Measurements from ENCODE around the gene ADAM12.

Gene ADAM12

DNA sequence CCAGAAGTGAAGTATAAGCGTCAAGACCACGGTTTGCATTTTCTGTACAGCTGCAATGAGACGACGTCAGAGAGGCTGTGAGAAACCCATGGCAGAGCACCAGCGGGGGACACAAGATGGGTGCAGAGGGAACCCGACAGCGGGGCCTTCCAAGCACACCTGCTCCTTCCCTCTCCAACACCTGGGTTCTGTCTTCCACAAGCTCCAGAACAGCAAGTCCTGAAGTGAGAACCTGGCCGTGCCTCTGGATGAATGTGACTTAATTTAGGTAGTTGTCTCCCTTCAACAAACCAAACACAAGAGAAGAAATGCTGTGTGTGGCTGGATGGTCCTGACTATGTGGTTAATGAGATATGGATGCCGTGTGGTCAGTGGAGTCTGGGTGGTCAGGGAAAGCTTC, 76.1 kb downstream of the ADAM12 start:
- DNase-seq: no peak

DNA sequence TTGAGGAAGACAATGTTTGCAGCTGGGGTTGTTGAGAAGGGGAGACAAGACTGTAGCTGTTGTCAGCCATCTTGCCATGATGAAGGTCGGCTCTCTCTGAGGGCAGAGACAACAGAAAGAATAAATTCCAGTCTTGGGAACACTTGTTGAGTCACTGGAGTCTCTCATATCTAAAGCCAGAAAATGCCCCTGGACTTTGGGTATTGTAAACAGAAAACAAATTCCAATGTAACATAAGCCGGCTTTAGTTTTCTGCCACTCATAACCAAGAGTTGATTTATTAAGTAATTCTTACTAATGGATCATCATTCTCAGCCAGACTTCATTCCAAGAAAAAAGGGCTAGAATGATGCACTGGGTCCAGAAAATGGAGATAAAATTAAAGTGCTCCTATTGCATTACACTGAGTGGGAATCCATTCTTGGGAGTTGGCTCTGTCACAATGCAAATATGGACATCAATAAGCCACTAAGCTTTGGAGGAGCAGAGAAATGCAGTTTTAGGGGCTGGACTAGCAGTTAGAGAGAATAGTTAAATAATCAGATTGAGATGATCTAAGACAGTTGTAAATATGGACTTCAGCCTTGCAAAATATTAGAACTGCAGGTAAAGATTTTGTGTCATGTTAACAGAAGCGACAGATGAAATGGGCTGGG, 78.9 kb downstream of the ADAM12 start:
- DNase-seq: no peak

DNA sequence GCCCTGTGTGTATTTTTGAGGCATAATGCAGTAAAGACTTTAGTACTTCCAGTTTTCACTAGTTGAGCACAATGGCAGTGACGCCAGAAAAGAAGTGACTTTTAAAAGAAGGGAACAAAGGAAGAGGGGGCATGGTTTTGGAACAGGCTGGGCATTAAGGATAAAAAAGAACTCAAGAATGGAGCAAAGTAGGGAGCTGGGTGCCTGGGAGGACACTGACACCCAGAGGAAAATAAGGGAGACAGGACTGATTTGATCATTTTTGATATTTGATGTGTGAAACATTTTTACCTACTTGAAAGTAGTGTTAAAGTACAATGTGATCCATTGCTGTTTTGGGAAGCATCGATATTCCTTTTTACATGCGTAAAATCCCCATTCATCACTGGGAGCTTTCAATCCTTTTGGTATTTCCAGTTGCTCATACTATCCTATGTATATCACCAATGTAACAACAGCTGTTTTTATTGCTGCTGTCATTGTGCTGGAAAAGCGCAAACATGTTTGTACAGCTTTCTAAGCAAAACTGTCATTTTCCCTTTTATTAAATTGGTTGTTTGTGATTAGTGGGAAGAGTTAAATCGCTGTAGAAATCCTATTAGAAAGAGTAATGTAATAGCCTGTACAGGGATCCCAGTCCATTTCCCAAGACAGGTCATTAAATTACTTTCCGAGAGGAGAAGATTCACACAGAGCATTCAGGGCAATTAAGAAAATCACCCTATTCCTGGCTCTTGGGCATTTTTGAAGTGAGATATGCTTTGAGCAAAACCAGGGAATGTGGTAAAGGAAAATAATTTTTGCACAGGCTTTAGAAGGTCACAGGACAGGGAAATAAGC, 85.2 kb downstream of the ADAM12 start:
- no peak for DNase-seq

DNA sequence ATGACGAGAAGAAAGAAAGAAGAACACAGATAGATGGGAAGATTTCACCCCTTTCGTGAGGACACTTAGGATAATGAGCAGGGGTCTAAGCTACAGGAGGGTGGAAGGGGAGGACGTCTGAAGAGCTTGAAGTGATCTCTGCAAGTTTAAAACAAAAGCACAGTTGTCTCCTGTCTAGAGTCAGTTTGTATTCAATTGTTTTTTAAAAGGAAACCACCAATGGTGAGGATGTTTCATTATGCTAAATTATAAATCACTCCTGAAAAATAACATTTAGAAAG, 85.9 kb downstream of the ADAM12 start:
- DNase-seq: no peak

DNA sequence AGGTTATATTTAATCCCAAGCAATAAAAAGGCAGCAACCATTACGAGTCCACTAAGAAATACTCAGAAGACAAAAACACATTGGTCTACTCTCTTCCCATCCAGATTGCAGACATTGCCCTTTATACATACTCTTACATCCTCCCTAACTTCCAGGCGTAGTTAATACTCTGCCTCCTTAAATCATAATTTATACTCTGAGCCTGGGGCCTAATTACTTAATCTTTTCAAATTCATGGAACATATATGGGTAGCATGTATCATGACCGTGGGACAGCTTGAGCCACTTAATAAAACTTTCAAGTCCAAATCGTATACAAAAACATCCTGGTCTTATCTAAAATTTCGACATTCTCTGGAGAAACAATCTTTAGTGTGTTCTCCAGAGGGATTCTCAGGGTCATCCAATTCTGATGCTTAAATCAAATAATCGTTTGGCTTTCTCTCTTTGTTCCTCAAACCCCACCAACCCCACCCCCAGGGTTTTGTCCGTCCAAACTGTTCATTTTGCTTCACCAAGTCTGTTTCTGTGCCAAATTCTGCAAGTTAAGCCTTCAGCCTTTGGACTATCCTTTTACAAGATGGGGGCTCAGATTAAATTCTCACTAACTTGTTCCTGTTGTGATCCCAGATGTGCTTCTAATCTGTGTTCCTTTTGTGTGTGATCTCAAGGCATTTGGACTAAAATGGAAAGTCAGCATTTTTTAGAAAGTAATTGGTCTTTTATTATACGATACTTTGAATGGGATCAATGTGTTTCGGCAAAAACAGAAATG, 86.4 kb downstream of the ADAM12 start:
- DNase-seq: no peak

DNA sequence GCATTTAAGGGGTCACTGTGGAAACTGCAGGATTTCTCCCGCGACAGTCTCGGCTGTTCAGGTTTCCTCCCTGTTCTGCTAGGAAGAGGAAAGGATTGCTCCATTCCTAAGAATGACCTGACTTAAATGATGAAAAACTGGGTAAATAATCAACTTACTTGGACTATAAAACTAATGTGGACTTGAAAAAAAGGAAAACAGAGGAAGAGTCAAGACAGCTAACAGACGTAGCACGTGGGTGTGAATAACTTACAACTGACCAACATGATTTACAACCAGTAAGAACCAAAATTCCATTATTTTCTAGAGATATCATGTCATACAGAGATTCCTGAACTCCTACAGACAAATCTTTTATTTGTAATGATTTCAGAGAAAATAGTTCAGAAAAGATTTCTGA, 93.8 kb downstream of the ADAM12 start:
- no peak for DNase-seq

GRCh38 chr10:126290232-126290631, 98.0 kb downstream of the ADAM12 start:
- no peak for DNase-seq

DNA sequence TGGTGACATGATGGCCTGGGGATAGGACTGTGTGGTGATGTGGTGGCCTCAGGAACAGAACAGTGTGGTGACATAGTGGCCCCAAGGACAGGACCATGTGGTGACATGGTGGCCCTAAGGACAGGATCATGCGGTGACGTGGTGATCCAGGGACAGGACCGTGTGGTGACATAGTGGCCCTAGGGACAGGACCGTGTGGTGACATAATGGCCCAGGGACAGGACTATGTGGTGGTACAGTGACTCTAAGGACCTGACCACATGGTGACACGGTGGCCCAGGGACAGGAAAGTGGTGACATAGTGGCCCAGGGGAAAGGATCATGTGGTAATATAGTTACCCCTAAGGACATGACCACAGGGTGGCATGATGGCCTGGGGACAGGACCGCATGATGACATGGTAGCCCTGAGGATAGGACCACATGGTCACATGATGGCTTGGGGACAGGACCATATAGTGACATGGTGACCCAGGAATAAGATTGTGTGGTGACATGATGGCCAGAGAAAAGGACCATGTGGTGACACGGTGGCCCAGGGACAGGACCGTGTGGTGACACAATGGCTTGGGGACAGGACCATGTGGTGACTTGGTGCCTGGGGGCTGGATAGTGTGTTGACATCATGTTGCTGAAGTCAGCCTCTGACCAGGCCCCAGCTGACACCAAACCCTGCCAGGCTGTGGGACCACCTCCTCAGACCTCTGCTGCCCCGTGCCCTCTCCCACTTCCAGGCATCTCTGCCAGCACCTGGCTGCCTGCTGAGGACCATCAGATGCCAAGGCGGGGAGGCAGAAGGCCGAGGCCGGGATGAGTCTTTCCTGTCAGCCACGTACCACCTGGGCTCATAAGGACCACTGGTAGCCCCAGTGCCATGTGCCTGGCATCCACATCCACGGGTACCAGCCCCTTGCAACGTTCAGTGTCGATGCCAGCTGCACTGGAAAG, 99.5 kb downstream of the ADAM12 start:
- DNase-seq: no peak

GRCh38 chr10:126286256-126286780, 102.0 kb downstream of the ADAM12 start:
- no peak for DNase-seq

DNA sequence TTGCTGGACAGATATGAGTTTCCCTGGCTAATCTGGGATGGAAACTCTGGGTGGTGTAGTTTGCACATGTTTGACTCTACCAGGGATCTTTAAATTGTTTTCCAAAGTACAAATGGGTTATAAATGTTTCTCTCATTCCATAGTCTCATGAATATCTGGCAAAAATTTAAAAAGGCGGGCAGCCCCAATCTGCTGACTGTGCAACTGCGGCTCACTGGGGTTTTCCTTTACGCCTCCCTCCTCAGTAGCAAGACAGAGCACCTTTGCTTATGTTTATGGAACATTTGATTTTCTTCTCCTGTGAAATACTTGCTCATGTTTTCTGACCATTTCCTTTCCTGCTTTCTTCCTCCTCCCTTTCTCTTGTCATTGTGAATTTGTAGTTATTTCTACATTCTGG, 105.0 kb downstream of the ADAM12 start:
- DNase-seq: no peak

- no peak for DNase-seq
These were observed 109.4 kb downstream of the ADAM12 start for GRCh38 chr10:126278851-126279250.

- no peak for DNase-seq
These were observed 111.1 kb downstream of the ADAM12 start for GRCh38 chr10:126277181-126277580.

DNA sequence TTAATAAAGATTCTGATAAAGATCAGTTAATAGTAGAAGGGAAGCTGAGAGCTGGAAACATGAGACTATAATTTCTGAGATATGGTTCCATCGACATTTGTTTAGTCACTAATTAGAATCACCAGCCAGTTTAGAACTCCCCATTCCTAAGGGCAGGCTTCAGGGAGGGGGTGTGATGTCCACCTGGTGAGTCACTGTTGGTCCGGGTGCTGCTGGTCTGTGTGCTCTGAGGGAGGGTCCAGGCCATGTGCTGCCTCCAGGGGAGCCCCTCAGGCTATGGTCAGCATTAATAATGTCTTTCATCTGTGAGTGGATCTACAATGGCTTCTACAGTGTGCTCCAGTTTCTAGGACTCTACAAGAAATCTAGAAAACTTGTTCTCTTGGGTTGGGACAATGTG, 115.8 kb downstream of the ADAM12 start:
- no peak for DNase-seq

DNA sequence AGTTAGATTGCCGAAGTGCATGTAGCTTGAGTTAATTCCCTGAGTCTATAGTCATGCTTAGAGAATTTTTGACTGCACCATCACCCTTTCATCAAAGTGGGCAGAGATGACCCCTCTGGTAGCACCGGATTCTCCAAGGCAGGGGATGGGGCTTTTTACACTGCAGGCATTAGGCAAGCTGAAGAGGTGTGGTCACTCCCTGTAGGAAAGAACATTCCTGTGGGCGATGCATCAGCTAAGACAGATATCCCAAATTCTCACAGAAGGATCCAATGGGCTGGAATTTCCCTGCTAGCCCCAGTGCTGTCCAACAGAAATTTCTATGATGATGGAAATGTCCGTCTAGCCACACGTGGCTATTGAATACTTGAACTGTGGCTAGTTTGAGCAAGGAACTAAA, 118.2 kb downstream of the ADAM12 start:
- DNase-seq: no peak

DNA sequence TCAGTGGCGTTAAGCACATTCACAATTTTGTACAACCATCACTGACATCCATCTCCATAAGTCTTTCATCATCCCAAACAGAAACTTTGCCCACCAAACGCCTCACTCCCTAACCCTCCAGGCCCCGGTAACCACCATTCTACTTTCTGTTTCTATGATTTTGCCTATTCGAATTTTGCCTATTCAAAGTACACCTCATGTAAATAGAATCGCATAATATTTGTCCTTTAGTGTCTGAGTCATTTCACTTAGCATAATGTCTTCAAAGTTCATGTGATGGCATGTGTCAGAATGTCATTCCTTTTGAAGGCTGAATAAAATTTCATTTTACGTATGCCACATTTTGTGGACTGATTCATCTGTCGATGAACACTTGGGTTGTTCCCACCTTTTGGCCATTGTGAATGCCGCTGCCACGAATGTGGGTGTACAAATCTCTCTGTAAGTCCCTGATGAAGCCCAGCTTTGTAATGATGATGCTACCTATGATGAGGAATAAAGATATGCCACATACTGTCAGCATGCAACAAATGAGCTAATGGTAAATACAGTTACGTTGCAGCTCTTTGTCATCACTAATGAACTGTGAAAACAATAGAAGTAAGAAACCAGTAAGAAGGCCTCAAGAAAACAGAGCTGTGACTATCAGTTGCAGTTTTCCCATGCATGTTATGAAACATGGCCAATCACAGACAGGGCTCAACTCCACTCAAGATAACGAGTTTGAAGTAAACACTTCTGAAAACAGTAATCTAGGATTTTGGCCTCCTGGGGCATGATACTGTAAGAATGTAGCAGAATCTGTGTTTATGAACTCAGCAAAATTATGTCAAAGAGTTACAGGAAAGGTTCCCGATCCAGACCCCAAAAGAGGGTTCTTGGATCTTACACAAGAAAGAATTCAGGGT, 120.0 kb downstream of the ADAM12 start:
- DNase-seq: no peak

GRCh38 chr10:126264102-126265018, 123.9 kb downstream of the ADAM12 start:
- no peak for DNase-seq

GRCh38 chr10:126263006-126263676, 125.1 kb downstream of the ADAM12 start:
- DNase-seq: no peak

GRCh38 chr10:126262233-126262838, 125.9 kb downstream of the ADAM12 start:
- DNase-seq: no peak

GRCh38 chr10:126259760-126260479, 128.4 kb downstream of the ADAM12 start:
- DNase-seq: no peak
